ENCODE results near the gene INSM2.

GRCh38 chr14:35534873-35535482 lies 1.0 kb downstream of the INSM2 start:
- TF ChIP-seq, protein P1, sequence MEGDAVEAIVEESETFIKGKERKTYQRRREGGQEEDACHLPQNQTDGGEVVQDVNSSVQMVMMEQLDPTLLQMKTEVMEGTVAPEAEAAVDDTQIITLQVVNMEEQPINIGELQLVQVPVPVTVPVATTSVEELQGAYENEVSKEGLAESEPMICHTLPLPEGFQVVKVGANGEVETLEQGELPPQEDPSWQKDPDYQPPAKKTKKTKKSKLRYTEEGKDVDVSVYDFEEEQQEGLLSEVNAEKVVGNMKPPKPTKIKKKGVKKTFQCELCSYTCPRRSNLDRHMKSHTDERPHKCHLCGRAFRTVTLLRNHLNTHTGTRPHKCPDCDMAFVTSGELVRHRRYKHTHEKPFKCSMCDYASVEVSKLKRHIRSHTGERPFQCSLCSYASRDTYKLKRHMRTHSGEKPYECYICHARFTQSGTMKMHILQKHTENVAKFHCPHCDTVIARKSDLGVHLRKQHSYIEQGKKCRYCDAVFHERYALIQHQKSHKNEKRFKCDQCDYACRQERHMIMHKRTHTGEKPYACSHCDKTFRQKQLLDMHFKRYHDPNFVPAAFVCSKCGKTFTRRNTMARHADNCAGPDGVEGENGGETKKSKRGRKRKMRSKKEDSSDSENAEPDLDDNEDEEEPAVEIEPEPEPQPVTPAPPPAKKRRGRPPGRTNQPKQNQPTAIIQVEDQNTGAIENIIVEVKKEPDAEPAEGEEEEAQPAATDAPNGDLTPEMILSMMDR (IDR thresholded peaks at IDR 0.05 in 2 of 3, conservative IDR thresholded peaks at IDR 0.05 in 1 of 3; ENCODE audit: borderline replicate concordance in 1 of 3, insufficient read depth in 1 of 3, low read depth in 2 of 3, low read length in 2 of 3), result no peak
- TF ChIP-seq JUND (IDR thresholded peaks at IDR 0.05) (no peak), POLR2AphosphoS5 (IDR thresholded peaks at IDR 0.05; ENCODE audit: low read depth, low read length) (no peak), EZH2phosphoT487 (IDR thresholded peaks at IDR 0.05; ENCODE audit: borderline replicate concordance) (no peak)
